Pulmonary artery endothelial cell (primary cell): Measurements from ENCODE around the gene ACP2. TPM values are rescaled to one million over a fixed set of nuclear protein-coding genes. Genes with fewer than 3 reads are reported as not detected.
"Not testable (repeated sequence)": the region's sequence is repeated elsewhere in the genome, so short reads cannot be mapped to it uniquely, and the experiment has no call there.

Experiments used
- DNase-seq: peaks from one replicate; pipeline ENCODE4 v3.0.0-alpha.2; 2011; ENCODE audit warnings: low read depth, low spot score
- total RNA-seq: library from RNA; depleted of rRNA; stranded (reverse); fragments of >200 nt; gene quantifications from 2 replicates; pipeline ENCODE4 v1.2.3, GENCODE V29; 2014

The ACP2 gene
- total RNA-seq, 1 donor from 2014 or later: 16.9 TPM

DNA sequence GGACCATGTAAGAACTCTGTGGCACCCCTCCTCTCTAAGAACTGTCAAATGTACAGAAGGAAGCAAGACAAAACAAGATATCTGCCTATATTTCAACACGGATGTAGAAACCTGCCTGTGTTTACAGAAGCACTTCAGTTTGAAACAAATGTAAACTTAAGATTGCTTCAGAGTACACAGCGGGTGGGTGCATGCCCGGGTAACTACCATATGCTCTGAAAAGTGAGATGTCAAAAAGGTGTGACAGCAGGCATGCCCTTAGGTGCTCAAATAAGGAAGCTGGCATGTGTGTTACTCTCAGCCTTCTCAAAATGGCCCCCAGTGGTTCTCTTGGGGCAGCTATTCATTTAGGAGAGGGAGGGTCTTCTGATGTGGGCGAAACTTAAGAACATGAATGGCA is 5.2 kb downstream of the ACP2 start:
- DNase-seq: no peak

GRCh38 chr11:47242596-47243192 is 5.9 kb downstream of the ACP2 start:
- DNase-seq: no peak

GRCh38 chr11:47241841-47242301 is 6.7 kb downstream of the ACP2 start:
- DNase-seq: no peak

- DNase-seq: no peak
Measured at GRCh38 chr11:47239852-47240251, 8.8 kb downstream of the ACP2 start.

- DNase-seq: no peak
Measured at GRCh38 chr11:47236482-47236881, 12.1 kb downstream of the ACP2 start.

GRCh38 chr11:47235163-47235562 is 13.5 kb downstream of the ACP2 start:
- no peak for DNase-seq

GRCh38 chr11:47234669-47235100 is 13.9 kb downstream of the ACP2 start:
- no peak for DNase-seq

- no peak for DNase-seq
Measured at GRCh38 chr11:47233989-47234668, 14.5 kb downstream of the ACP2 start.

- no peak for DNase-seq
Measured at GRCh38 chr11:47233051-47233450, 15.6 kb downstream of the ACP2 start.

DNA sequence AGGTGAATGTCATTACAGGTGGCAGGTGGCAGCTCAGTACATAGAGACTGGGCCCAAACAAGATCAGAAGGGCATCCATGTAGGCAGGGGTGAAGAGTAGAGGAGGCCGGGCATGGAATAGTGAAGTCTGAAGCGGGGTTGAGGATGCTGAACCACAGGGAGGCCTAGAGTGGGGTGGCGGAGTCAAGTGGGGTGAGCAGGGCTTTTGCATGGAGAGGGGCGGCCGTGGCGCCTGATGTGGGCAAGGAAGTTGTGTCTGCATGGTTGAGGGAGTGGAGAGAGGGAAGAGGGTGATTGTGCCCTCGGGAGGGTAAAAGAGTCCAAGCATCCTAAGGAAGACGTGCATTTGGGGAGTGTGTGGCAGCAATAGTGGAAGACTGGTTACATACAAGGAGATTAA is 19.5 kb downstream of the ACP2 start:
- no peak for DNase-seq

DNA sequence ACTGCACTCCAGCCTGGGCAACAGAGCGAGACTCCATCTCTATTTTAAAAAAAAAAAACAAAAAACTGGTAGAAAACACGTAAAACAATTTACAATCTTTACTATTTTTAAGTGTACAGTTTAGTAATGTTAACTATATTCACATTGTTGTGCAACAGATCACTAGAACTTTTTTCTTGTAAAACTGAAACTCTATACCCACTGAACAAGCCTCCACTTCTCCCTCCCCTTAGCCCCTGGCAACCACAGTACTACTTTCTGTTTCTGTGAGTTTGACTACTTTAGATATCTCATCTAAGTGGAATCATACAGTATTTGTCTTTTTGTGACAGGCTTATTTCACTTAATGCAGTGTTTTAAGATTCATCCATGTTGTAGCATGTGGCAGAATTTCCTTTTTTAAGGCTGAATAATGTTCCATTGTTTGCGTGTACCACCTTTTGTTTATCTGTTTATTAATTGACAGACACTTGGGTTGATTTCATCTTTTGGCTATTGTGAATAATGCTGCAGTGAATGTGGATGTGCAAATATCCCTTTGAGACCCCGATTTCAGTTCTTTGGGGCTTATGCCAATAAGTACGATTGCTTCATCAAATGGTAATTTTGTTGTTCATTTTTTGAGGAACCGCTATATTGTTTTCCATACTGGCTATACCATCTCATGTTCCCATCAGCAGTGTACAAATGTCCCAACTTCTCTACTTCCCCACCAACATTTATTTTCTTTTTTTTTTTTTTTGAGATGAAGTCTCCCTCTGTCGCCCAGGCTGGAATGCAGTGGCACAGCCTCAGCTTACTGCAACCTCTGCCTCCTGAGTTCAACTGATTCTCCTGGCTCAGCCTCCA is 22.8 kb downstream of the ACP2 start:
- no peak for DNase-seq

DNA sequence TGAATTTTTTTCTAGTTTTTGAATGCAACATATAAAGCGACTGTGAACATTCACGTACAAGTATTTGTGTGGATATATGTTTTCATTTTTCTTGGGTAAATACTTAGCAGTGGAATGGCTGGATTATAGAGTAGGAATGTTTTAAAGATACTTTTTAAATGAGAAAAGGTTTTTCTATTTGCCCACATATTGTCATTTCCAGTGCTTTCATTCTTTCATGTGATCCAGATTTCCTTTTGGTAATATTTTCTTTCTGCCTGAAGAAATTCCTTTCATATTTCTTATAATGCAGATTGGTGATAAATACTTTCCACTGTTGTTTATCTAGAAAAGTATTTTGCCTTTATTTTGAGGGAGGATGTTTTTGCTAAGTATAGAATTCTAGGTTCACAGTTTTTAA is 25.9 kb downstream of the ACP2 start:
- no peak for DNase-seq

DNA sequence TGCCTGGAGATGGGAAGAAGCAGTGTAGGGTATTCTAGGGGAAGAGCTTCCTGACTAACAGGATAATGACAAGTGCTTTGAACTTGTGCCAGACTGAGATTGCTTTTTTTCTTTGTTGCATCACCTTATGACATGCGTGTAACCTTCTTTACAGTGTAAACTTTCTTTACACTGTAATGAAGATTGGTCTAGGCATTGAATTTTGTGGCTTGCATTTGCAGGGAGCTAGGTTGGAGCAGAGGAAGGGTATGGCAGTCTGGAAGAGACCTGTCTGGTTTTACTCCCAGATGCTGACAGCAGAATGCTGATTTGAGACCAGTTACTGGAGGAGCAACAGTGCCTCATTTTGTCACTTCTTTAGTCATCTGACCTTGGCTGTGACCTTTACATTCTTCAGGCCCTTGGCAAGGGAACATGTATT is 28.2 kb downstream of the ACP2 start:
- peak; percentile 81 for DNase-seq

DNA sequence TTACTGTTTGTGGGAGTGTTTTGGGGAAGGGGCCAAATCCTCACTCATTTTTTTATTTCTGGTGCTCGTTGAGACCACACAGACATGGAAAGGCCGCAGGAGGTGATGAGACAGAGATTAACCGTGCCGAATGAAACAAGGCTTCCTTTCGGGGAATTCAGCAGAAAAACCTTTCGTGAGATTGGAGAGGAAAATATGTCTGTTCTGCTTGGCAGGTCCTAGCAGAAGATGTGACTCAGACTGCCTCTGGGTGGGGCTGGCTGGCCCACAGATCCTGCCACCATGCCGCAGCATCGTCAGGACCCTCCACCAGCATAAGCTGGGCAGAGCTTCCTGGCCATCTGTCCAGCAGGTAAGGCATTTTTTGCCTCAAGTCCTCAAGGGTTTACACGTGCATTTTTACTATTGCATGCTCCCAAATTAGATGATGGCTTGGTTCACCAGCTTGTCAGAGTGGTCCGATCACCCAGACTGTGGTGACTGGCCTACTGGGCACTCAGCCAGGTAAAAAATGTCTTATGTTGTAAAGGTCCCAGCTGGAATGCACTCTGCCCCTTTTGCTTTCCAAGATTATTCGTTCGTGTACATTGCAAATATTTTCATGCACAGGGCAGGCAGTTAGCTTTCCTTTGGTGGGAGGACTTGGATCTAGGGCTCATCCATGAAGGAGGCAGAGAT is 32.4 kb downstream of the ACP2 start:
- peak; percentile 55 for DNase-seq

GRCh38 chr11:47215366-47215910 is 33.2 kb downstream of the ACP2 start:
- no peak for DNase-seq

GRCh38 chr11:47213950-47214565 is 34.6 kb downstream of the ACP2 start:
- peak; percentile 50 for DNase-seq

- DNase-seq: no peak
Measured at GRCh38 chr11:47212938-47213337, 35.7 kb downstream of the ACP2 start.

DNA sequence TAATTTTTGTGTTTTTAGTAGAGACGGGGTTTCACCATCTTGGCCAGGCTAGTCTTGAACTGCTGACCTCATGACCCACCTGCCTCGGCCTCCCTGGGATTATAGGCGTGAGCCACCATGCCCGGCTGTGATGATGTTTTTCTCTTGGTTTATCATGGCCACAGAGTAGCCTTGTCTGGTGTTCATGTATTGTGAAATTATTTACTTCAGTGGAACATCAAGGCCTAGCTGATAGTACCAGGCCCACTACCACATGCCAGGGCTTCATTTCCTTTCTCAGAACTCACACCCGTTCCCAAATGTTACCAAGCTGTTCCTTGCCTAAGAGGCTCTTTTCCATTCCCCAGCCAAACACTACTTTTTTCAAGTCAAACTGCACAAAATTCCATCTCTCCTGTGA is 40.0 kb downstream of the ACP2 start:
- no peak for DNase-seq

- DNase-seq: not testable (repeated sequence)
Measured at GRCh38 chr11:47208008-47208552, 40.5 kb downstream of the ACP2 start.

DNA sequence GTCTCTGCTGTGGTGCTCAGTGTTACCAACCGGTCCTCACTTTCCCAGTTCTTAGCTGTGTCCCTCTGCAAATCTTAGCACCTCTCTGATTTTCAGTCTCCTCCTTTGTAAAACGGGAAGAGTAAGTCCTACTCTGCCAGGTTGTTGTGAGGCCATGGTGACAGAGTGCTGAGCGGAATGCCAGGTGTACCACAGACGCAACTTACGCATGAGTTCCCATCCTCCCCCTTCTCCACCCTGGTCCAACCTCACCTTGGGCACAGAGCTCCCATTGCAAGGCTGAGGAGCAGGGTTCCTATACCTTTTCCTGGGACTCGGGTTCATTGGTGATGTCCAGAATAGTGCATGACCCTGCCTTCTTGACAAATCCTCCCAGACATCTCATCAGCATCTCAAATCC is 41.2 kb downstream of the ACP2 start:
- no peak for DNase-seq

DNA sequence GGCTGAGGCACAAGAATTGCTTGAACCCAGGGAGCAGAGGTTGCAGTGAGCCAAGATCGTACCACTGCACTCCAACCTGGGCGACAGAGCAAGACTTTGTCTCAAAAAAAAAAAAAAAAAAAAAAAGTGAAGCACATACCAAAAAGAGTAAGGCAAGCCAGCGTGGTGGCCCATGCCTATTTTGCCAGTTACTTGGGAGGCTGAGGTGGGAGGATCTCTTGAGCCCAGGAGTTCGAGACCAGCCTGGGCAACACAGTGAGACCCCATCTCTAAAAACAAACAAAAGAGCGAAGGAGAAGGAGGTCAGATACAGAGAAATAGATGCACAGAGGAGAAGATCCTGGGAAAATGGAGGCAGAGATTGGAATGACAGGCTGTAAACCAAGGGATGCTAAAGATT is 42.0 kb downstream of the ACP2 start:
- DNase-seq: not testable (repeated sequence)
